Renal pelvis (tissue), 4 donors: ENCODE measurements around the gene LIME1. TPM values are rescaled to one million over a fixed set of nuclear protein-coding genes. Genes with fewer than 3 reads are reported as not detected.
A peak's percentile ranks its signal among the peaks of the same experiment; 100 is the strongest.

ENCODE experiments used
- DNase-seq: peaks from one replicate; pipeline ENCODE4 v3.0.0-alpha.2; 2013
- polyA plus RNA-seq, 3 donors: library from polyadenylated mRNA; unstranded; fragments of 120-200 nt; gene quantifications; one replicate each; pipeline ENCODE4 v1.2.1, GENCODE V29; 2013; ENCODE audit not compliant: insufficient read length in 3 of 3

LIME1 gene
- polyA plus RNA-seq, 3 donors: 11.8 to 13.4 (median 12.4) TPM

DNA sequence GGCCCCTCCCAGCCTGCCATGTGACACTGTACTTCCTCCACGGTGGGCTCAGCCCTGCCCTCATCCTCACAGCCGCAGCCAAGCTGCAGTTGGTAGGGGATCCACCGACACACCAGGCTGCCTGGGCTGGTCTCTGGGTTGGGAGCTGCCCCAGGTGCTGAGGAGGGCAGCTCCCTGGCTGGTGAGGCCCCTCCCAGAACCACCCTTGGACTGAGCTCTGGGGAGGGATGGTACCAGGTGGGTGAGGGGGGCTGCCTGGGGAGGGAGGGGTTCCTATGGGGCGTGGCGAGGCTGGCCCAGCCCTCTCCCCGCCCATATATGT, 40.2 kb upstream of the LIME1 start:
- DNase-seq: peak; percentile 45

DNA sequence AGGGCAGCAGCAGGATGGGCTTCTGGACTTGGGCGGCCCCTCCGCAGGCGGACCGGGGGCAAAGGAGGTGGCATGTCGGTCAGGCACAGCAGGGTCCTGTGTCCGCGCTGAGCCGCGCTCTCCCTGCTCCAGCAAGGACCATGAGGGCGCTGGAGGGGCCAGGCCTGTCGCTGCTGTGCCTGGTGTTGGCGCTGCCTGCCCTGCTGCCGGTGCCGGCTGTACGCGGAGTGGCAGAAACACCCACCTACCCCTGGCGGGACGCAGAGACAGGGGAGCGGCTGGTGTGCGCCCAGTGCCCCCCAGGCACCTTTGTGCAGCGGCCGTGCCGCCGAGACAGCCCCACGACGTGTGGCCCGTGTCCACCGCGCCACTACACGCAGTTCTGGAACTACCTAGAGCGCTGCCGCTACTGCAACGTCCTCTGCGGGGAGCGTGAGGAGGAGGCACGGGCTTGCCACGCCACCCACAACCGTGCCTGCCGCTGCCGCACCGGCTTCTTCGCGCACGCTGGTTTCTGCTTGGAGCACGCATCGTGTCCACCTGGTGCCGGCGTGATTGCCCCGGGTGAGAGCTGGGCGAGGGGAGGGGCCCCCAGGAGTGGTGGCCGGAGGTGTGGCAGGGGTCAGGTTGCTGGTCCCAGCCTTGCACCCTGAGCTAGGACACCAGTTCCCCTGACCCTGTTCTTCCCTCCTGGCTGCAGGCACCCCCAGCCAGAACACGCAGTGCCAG, 39.7 kb upstream of the LIME1 start, which contains the start of gene TNFRSF6B:
Gene TNFRSF6B, plus strand, starts transcription at position 25 of the 729 bp plus-strand sequence. Its CDS starts 116 bp downstream, at position 141.
- no peak for DNase-seq

DNA sequence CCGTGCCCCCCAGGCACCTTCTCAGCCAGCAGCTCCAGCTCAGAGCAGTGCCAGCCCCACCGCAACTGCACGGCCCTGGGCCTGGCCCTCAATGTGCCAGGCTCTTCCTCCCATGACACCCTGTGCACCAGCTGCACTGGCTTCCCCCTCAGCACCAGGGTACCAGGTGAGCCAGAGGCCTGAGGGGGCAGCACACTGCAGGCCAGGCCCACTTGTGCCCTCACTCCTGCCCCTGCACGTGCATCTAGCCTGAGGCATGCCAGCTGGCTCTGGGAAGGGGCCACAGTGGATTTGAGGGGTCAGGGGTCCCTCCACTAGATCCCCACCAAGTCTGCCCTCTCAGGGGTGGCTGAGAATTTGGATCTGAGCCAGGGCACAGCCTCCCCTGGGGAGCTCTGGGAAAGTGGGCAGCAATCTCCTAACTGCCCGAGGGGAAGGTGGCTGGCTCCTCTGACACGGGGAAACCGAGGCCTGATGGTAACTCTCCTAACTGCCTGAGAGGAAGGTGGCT, 39.1 kb upstream of the LIME1 start:
- no peak for DNase-seq

DNA sequence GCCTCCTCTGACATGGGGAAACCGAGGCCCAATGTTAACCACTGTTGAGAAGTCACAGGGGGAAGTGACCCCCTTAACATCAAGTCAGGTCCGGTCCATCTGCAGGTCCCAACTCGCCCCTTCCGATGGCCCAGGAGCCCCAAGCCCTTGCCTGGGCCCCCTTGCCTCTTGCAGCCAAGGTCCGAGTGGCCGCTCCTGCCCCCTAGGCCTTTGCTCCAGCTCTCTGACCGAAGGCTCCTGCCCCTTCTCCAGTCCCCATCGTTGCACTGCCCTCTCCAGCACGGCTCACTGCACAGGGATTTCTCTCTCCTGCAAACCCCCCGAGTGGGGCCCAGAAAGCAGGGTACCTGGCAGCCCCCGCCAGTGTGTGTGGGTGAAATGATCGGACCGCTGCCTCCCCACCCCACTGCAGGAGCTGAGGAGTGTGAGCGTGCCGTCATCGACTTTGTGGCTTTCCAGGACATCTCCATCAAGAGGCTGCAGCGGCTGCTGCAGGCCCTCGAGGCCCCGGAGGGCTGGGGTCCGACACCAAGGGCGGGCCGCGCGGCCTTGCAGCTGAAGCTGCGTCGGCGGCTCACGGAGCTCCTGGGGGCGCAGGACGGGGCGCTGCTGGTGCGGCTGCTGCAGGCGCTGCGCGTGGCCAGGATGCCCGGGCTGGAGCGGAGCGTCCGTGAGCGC, 38.5 kb upstream of the LIME1 start:
- DNase-seq: no peak

DNA sequence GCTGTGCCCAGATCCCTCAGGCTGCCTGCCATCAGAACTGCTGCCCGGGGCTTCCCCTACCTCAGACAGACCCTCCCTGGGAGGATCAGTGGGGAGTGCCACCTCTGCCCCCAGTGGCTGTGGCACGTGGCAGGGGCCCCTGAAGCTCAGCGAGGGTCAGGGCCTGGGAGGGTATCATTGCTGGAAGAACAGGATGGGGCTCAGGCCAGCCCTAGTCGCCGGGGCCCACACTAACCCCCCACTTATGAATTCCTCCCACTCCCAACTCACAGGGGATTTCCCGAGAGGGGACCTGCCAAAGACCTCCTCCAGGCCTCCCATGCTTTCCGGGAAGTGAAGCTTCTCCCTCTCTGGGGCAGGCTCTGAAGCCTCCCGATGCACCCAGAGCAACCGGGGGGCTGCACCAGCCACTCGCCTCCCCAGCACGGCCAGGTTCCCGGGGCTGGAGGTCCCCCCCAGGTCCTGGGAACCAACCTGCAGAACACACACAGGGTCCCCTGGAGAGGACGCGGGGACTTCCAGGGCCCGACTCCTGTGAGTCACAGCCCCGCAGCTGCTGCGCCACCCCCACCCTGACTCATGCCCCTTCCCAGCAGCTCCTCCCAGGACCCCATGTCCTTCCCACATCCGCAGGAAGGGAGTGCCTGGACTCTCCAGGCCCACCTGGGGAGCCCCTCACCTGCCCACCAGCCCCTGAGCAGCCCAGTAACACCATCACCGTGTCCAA, 37.6 kb upstream of the LIME1 start:
- no peak for DNase-seq

DNA sequence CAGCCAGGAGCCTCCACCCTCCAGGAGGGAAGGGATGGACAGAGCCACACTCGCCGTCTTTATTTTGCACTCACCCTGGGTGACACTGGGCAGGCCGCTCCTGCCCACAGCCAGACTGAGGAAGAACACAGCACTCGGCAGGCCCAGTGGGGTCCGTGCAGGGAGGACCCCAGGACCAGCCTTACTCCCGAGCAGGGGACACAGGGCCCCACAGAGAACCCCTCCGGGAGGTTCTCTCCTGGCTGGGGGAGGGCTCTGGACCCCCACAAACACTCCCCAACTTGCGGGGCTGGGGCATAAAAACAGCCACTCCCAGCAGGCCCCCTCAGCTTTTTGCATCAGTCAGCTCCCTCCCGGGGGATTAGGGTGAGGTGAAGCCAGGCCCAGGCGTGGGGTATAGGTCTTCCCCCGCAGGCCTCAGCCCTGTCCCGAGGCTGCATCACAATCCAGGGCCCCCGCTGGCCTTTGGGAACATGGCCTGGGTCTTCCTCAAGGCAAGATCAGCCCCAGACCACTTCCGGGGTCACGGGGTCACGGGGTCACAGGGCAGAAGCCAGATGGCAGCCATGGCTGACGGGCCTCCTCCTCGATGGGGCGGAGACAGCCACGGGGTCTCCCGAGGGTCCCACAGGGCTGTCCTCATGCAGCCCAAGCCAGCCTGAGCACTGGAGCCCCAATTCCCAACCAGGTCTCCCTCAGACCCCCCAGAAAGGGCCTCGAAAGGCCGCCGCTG, 36.8 kb upstream of the LIME1 start:
- DNase-seq: no peak

DNA sequence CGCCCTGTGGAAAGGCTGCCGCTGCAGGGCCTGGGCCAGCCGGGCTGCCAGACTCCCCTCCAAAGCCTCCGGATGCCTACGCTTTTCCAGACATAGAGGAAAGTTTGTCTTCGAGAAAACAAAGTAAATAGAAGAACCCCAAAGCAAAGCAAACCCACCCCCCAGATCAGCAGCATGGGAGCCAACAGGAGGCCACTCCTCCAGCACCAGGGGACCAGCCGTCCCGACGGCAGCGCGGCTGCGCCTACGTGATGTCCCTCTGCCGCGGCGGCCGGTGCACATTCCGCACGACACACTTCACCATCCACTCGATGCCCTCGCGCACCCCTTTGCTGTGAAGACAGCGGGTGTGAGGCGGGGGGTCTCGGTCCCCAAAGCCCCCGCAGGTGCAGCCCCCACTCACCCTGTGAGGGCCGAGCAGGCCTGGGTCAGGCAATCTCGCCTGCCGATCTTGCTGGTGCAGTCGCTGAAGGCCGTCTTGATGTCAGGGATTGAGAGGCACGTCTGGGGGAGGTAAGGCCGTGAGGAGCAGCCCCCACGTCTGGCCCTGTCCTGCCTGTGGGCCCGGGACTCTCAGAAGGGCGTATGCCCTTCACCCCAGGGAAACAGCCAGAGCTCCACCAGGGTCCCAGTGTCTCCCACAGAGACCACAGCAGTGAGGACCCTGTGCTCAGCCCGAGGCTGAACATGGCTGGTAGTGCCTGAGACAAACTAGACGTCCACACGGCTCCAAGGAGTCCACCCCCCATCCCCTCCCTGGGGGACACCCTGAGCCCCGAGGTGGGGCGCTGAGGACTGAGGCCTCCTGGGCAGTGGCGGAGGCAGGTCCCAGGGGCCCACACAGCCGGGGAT, 36.0 kb upstream of the LIME1 start:
- no peak for DNase-seq

DNA sequence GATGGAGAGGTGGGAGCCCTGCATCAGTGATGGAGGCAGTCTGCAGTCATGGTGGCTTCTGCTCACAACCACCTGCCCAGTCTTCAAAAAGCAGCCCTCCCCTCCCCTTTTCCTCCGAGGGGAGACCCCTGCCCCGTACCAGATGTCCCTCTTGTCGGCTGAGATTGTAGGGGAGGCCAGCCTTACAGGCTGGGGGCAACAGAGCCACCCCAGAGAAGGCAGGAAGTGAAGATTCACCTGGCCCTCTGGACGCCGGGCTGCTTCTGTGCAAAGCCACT, 35.5 kb upstream of the LIME1 start:
- no peak for DNase-seq

DNA sequence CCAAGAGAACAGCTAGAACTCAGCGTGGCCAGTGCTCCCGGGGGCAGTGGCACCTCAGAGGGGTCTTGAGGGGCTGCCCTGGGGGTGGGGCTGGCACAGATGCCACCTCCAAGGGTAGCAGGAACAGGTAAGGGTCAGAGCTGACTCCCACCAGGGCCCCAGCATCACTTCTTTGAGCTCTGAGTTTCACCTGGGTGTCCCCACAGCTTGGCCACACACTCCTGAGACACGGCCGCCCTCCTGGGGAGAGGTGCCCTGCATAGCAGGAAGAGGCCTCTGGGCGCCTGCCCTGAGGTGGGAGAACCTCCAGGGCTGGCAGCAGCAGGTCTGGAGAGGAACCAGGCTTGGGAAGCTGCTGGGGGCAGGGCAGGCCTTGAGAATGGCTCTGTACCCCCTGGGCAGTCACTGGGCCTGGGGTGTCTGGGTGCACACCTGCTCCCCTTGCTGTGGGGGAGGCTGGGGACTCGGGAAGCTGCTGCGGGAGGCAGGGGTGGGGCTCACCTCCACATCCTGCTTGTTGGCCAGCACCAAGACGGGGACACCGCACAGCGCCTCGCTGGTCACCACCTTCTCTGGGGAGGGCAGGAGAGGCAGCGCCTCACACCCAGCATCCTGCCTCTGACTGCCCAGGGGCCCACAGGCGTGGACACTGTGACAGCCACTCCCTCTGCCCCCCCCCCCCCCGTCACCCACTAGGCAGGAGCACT, 35.0 kb upstream of the LIME1 start:
- DNase-seq: no peak

DNA sequence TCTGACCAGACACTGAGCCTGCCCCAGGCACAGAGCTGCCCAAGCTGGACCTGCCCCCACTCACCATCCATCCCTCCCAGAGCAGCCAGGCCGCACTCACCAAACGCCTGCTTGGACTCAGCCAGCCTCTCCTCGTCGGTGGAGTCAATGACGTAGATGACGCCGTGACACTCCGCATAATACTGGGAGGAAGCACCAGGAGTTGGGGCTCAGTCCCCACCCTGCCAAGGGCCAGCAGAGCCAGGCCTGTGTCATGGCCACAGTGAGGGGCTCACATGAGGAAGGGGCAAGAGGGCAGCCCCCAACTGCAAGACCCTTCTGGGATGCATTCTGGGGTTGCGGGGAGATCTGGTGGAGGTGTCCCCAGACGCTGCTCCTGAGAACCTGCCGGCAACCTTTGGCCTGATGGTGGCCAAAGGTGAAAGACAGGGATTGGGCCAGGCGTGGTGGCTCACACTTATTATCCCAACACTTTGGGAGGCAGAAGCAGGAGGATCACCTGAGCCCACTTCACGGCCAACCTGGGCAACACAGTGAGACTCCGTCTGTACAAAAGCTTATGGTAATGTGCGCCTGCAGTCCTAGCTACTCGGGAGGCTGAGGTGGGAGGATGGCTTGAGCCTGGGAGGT, 34.3 kb upstream of the LIME1 start:
- DNase-seq: no peak

DNA sequence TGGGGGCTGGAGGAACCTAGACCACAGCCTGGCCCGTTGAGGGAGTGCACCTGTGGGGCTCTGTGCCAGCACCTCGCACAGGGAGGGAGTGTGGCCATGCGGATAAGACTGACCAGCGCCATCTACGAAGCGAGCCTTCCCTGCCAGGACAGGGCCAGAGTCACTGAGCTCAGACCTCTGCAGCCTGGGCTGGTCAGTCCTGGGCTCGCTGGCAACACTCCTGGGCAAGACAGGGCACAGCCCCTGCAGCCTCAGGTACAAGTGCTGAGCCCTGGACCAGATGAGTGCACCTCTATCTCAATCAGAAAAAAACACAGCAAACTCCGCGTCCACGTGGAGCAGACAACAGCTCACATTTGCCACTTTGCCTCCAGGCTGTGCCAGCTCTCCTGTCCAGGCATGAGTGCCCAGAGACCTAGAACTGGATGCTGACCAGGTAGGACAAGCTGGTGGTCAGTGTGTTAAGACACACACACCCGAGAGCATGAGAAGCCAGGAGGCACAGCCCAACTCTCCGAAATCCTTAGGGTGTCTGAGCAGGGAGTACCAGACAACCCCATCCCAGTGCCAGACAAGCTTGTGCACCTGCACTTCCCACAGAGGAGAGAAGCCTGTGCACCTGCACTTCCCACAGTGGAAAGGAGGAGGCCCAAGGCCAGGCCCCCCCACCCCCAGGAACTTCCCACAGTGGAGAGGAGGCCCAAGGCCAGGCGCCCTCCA, 33.6 kb upstream of the LIME1 start:
- no peak for DNase-seq

DNA sequence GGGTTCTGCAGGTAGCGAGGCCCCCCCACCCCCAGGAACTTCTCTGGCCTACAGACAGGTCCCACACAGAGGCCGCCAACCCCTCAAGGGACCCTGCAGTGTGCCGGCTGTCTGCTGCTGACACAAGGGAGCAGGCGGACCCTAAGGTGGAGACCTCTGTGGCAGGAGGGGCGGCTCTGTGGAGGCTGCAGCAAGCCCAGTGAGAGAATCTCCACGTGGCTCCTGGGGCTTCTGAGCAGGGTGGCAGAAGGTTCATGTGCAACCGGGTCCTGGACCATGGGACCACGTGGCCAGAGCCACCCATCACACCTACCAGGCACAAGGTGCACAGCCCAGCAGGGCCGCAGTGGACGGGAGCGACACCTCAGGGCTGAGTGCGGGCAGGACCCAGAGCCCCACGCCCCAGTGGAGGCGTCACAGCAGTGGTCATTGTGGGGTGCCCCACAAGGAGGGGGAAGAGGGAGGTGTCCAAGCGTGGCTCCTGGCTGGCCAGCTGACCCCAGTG, 32.9 kb upstream of the LIME1 start:
- DNase-seq: no peak

DNA sequence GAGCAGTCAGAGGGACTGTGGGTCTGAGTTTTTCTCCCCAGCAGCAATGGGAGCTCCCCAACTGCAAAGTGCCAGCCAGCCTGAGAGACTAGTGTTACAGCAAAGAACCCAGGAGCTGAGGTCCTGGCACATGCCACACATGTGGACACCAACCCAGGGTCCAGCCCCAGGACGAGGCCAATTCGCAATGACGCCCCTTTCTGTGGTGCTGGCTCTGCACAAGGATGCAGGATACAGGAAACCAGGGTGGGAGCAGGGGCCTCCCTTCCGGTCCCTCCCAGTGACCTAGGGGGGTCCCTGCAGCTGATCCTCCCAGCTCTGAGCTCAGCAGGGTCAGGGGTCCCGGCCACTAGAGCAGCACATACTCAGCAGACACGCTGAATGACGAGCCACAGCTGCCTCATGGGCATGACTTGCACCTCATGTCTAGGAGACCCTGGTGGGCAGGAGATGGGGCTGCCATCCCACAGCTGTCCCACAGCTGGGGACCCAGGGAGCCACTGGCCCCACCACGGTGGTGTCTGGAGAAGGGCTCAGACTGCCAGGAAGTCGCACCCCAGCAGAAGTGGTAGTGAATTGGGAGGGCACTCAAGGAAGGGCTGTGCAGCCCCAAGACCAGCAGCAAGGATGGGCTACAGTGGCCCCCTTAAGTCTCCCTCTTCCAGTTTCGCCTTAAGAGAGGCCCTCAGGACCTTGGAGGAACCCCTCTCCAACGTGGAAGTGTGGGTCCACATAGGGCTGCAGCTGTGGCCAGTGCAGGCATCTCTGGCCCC, 32.3 kb upstream of the LIME1 start:
- DNase-seq: no peak

DNA sequence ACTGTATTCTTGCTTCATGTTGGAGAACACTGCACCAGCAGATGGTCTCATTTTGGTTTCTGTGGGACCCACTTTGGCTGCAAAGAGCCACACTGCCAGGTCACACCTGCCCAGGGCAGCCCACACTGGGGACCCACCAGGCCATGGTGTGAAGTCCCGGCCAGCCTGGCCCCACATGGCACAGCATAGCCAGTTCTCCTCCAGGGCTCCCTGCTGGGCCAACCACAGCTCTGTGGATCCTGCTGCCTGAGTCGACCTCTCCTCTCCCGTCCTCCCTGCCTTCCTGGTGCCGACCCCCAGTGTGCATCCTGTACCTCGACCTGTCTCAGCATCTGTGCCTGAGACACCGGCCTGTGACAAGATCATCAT, 31.7 kb upstream of the LIME1 start:
- no peak for DNase-seq

DNA sequence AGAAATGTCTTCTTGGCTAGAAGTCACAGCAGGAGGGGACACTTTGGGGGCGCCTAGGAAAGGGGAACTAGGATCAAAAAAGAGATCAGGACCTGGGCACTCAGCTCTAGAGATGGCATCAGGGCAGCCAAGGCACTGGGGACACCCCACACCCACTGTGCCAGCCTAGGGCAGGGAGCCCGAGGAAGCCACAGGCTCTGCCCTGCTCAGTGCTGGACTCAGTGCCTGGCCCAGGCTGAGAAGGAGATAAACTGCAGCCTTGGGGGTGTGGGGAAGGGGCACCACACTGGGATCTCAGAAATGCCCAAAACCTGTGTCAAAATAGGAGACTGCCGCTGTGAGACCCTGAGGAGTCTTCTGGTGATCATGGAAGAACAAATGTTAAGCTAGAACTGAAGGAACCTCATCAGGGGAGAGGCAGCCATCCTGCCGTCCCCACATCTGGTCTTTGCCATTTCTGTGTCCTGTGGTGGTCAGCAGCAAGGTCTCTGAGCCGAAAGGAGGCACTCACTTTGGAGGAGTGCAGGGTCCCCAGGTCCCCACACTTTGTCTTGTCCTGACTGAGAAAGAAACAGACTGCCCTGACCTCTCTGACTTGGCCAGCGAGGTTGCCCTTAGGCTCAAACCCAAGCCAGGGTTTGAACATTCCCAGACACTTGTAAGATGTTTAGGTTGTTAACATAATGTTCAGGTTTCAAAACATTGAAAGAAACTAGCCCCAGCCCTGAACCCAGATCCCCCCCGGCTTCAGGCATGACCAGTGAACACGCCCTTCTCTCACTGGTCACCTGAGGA, 31.0 kb upstream of the LIME1 start:
- DNase-seq: no peak

DNA sequence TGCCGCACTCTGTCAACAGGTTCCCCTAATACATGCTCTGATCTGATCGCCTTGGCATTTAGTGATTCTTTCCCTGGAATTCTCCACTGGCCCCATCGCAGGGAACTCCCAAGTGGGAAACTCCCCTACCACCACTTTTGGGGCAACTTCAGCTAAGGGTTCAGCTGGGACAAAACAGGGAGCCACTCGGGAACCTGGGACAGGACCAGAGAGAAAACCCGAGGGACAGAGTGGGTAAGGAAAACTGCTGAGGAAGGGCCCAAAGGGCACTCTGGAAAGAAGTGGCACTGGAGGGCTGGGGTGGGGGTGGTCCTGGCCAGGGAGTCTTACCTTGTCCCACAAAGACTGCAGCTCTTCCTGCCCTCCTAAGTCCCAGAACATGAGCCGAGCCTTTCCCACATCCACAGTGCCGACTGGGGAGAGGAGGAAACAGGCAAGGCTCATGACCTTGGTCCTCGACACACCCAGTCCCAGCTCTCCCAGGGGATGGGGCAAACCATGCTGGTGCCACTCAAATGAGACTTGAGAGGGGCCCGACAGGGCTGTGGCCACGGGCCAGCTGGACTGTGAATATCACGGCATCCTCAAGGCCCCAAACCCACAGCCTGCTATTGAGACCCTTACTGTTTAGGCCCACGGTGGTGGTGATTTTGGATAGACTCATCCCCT, 30.3 kb upstream of the LIME1 start:
- DNase-seq: no peak
